A549 (cell line): ENCODE data around the gene ZSCAN5A. TPM values are rescaled to one million over a fixed set of nuclear protein-coding genes. Genes with fewer than 3 reads are reported as not detected.
"Not testable (repeated sequence)": the region's sequence is repeated elsewhere in the genome, so short reads cannot be mapped to it uniquely, and the experiment has no call there.

ENCODE experiments used
- ATAC-seq, 2 experiments: fragments of 200-7000 bp in 1 of 2; fragments of >200 bp in 1 of 2; cut with Nextera tagmentation in 1 of 2; cut with Tn5 transposase in 1 of 2; 3 replicates each; pipeline versions ENCODE4 v1.8.0 to v1.9.1; 2018 to 2020; ENCODE audit warnings: mild to moderate bottlenecking in 1 of 2, moderate library complexity in 1 of 2
- CTCF ChIA-PET: fragments of 300-600 bp; sonication (Branson Sonifier 250); formaldehyde crosslinking; extraction: SDS; loops from one replicate; lab custom pipeline; 2021; ENCODE audit warnings: antibody characterized with exemption, inconsistent platforms; lab: Yijun Ruan, JAX
- POLR2A ChIA-PET: fragments of 350-600 bp; formaldehyde crosslinking; extraction: SDS; loops from one replicate; lab custom pipeline; 2021; ENCODE audit warnings: antibody characterized with exemption, inconsistent platforms; lab: Yijun Ruan, JAX
- DNase-seq, 2 experiments: peaks; one replicate each; pipeline versions ENCODE4 v3.0.0 to v3.0.0-alpha.2; 2011 to 2016; ENCODE audit warnings: low read depth in 1 of 2, low spot score in 1 of 2
- FAIRE-seq: peaks from 2 replicates; lab custom pipeline; 2011; peaks lifted over from hg19 to GRCh38; lab: Jason Lieb, UNC
- H3K27ac ChIP-seq, 2 experiments: fragments of >200 bp; sonication (Bioruptor Twin); formaldehyde crosslinking; 3 replicates each; pipeline ENCODE4 v1.5.1; 2016 to 2017
- H3K4me1 ChIP-seq: fragments of >200 bp; sonication (Bioruptor Twin); formaldehyde crosslinking; 3 replicates; pipeline ENCODE4 v1.6.1; 2016
- H3K4me2 ChIP-seq: fragments of >200 bp; sonication (Bioruptor Twin); formaldehyde crosslinking; 3 replicates; pipeline ENCODE4 v1.6.1; 2016
- H3K4me3 ChIP-seq: fragments of >200 bp; sonication (Bioruptor Twin); formaldehyde crosslinking; 3 replicates; pipeline ENCODE4 v1.5.1; 2016
- H3K9me3 ChIP-seq: fragments of >200 bp; sonication (Bioruptor Twin); formaldehyde crosslinking; 3 replicates; pipeline ENCODE4 v1.6.1; 2016
- CBX2 ChIP-seq: fragments of 200-600 bp; sonication (generic); IDR thresholded peaks from 2 replicates; pipeline ENCODE4 v1.6.1; 2016; ENCODE audit warnings: low read depth, mild to moderate bottlenecking, borderline replicate concordance
- CEBPB ChIP-seq, 2 experiments: fragments of >200 bp in 1 of 2; sonication (Bioruptor Twin) in 1 of 2; formaldehyde crosslinking in 1 of 2; IDR thresholded peaks; 2 replicates each; pipeline ENCODE4 v1.6.1; 2012 to 2016
- FOSB ChIP-seq: fragments of 250-450 bp; sonication (Bioruptor Pico); IDR thresholded peaks from 2 replicates; pipeline ENCODE4 v1.5.0; 2020; ENCODE audit warnings: mild to moderate bottlenecking, moderate library complexity
- HDAC2 ChIP-seq: fragments of 200-600 bp; sonication (generic); IDR thresholded peaks from 2 replicates; pipeline ENCODE4 v1.6.1; 2016
- HOXB5 ChIP-seq: fragments of 250-450 bp; sonication (Bioruptor Pico); IDR thresholded peaks from 2 replicates; pipeline ENCODE4 v1.5.0; 2020; ENCODE audit warnings: mild to moderate bottlenecking, moderate library complexity
- JUNB ChIP-seq: fragments of >200 bp; sonication (Bioruptor Twin); formaldehyde crosslinking; IDR thresholded peaks from 2 replicates; pipeline ENCODE4 v1.6.1; 2016
- NFE2L2 ChIP-seq: fragments of 150-350 bp; conservative IDR thresholded peaks from 2 replicates; pipeline ENCODE4 v1.6.1; 2014; ENCODE audit warnings: low read length
- POLR2AphosphoS2 ChIP-seq: conservative IDR thresholded peaks from 2 replicates; pipeline ENCODE4 v1.6.1; 2012; ENCODE audit warnings: low read length, improper control_type of control experiment, inconsistent platforms
- RAD21 ChIP-seq, 2 experiments: fragments of >200 bp in 1 of 2; sonication (Bioruptor Twin) in 1 of 2; formaldehyde crosslinking in 1 of 2; IDR thresholded peaks in 1 of 2; conservative IDR thresholded peaks in 1 of 2; 2 replicates in 1 of 2; 3 replicates in 1 of 2; pipeline ENCODE4 v1.6.1; 2012 to 2018; ENCODE audit warnings: inconsistent platforms in 1 of 2
- RARB ChIP-seq: fragments of 250-450 bp; sonication (Bioruptor Pico); IDR thresholded peaks from 2 replicates; pipeline ENCODE4 v1.8.0; 2021; ENCODE audit warnings: mild to moderate bottlenecking, moderate library complexity
- SMC3 ChIP-seq: fragments of >200 bp; sonication (Bioruptor Twin); formaldehyde crosslinking; IDR thresholded peaks from 3 replicates; pipeline ENCODE4 v1.6.1; 2018; ENCODE audit warnings: inconsistent platforms
- SREBF2 ChIP-seq: fragments of 450-650 bp; IDR thresholded peaks from 2 replicates; pipeline ENCODE4 v1.6.1; 2014; ENCODE audit warnings: mild to moderate bottlenecking, moderate library complexity
- TFCP2L1 ChIP-seq: fragments of 250-450 bp; sonication (Bioruptor Pico); IDR thresholded peaks from 2 replicates; pipeline ENCODE4 v1.5.0; 2021; ENCODE audit warnings: mild to moderate bottlenecking
- WGBS: methylation state at CpG from one replicate; pipeline ENCODE4 v1.1.6; 2017; ENCODE audit errors: missing lambda C conversion rate; 5-methylcytosine and 5-hydroxymethylcytosine counted together
- polyA plus RNA-seq, 4 experiments: library from polyadenylated mRNA; depleted of rRNA in 3 of 4; stranded (reverse); fragments of >200 nt; fragmentation: RNase III in 1 of 4; extraction: RNeasy Plus Mini Kit Qiagen cat#74134 plus additional on column Dnase treatment in 1 of 4; gene quantifications; 2 replicates in 3 of 4; 3 replicates in 1 of 4; pipeline ENCODE4 v1.2.3, GENCODE V29; 2011 to 2017
- TF ChIP-seq, protein P1 (sequence below): IDR thresholded peaks from 2 replicates; pipeline ENCODE4 v1.6.1; 2012; ENCODE audit warnings: low read depth, borderline replicate concordance
- TF ChIP-seq, protein P2 (sequence below): fragments of >200 bp; sonication (Bioruptor Twin); formaldehyde crosslinking; IDR thresholded peaks from 2 replicates; pipeline ENCODE4 v1.6.1; 2016
- TF ChIP-seq, protein P3 (sequence below): fragments of >200 bp; sonication (Bioruptor Twin); formaldehyde crosslinking; IDR thresholded peaks from 3 replicates; pipeline ENCODE4 v1.6.1; 2016
- TF ChIP-seq, protein P4 (sequence below): fragments of >200 bp; sonication (Bioruptor Twin); formaldehyde crosslinking; IDR thresholded peaks from 3 replicates; pipeline ENCODE4 v1.5.1; 2016
- TF ChIP-seq, protein P5 (sequence below): fragments of 250-450 bp; sonication (Bioruptor Pico); IDR thresholded peaks from 2 replicates; pipeline ENCODE4 v1.5.0; 2020; ENCODE audit warnings: low read depth, mild to moderate bottlenecking, moderate library complexity

ZSCAN5A gene
- polyA plus RNA-seq, 2 of the 4 experiments (the other 2 are of a cell fraction), result 10.8 to 13.3 TPM

DNA sequence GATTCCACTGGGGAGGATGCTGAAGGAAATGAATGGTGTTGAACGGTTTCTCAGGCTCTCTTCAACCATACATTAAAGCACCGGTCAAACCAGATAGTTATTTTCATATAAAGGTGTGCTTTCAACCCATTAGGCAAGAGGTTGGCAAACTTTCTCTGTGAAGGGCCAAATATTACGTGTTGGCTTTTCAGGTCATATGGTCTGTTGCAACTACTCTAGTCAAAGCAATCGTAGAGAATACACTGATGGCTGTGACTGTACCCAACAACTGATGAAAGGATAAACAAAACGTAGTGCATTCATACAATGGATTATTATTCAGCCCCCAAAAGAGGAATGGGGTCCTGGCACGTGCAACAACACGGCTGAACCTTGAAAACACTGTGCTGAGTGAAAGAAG is 5.8 kb downstream of the ZSCAN5A start (continued):
- TF ChIP-seq, protein P1, sequence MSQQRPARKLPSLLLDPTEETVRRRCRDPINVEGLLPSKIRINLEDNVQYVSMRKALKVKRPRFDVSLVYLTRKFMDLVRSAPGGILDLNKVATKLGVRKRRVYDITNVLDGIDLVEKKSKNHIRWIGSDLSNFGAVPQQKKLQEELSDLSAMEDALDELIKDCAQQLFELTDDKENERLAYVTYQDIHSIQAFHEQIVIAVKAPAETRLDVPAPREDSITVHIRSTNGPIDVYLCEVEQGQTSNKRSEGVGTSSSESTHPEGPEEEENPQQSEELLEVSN, result no peak
- TF ChIP-seq POLR2AphosphoS2 (no peak), HOXB5 (CRISPR knock-in tag) (no peak)
- TF ChIP-seq, all 56 proteins: peak for 0

DNA sequence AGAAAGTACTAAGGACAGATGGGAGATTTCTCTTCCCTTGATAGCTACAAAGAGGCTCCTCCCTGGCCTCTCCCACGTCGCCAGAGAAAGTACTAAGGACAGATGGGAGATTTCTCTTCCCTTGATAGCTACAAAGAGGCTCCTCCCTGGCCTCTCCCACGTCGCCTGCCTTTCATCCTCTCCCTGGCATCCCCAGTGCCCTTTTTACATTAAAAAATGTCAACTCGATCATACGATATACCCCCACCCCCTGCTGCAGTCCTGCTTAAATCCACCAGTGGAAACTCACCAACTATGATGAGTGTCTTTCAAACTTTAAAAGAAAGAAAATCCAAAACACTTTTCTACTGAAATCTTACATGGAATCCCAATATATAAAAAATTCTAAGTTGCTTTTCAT is 7.6 kb downstream of the ZSCAN5A start:
- WGBS, result 96% methylated on average over 6 of the region's 6 CpGs
- DNase-seq, H3K4me2 ChIP-seq, H3K4me1 ChIP-seq, CTCF ChIA-PET, ATAC-seq, H3K27ac ChIP-seq, H3K4me3 ChIP-seq, H3K9me3 ChIP-seq, FAIRE-seq: not testable (repeated sequence)
- POLR2A ChIA-PET, result interaction anchor here (0.7 kb wide), 1 partner anchor 653 kb away, joined by 3 read pairs; no protein-coding TSS in a partner anchor

DNA sequence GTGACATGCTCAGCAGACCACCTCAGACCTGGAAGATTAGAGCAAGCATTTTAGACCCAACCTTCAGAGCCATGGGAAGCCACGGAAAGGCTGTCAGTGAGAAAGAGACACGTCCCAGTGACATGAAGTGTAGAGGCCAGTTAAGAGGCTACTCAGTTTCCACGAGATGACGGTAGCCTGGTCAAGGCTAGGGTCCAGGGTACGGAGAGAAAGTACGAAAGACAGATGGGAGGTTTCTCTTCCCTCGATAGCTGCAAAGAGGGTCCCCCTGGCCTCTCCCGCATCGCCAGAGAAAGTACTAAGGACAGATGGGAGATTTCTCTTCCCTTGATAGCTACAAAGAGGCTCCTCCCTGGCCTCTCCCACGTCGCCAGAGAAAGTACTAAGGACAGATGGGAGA is 8.6 kb downstream of the ZSCAN5A start:
- Histone ChIP-seq H3K4me1 (no peaks in the 10 kb centered on the region), H3K9me3 (peaks cover 5% of the 10 kb centered on the region; the same call in 1 of the 3 replicates), H3K27ac (no peak overlapping the region), H3K4me2 (no peak overlapping the region), H3K4me3 (no peak overlapping the region)
- ChIA-PET POLR2A (no interaction called here), CTCF (no interaction called here)
- 90% methylated on average over 11 of the region's 11 CpGs for WGBS
- no peak for DNase-seq
- no peak for FAIRE-seq
- no peak for ATAC-seq
- TF ChIP-seq FOSB (CRISPR knock-in tag) (no peak), NFE2L2 (no peak), HOXB5 (CRISPR knock-in tag) (no peak), JUNB (no peak), CEBPB (IDR thresholded peaks at IDR 0.05) (no peak), RARB (no peak), TFCP2L1 (CRISPR knock-in tag) (no peak)
- TF ChIP-seq, protein P2, sequence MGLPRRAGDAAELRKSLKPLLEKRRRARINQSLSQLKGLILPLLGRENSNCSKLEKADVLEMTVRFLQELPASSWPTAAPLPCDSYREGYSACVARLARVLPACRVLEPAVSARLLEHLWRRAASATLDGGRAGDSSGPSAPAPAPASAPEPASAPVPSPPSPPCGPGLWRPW, result no peak
- TF ChIP-seq, protein P3, sequence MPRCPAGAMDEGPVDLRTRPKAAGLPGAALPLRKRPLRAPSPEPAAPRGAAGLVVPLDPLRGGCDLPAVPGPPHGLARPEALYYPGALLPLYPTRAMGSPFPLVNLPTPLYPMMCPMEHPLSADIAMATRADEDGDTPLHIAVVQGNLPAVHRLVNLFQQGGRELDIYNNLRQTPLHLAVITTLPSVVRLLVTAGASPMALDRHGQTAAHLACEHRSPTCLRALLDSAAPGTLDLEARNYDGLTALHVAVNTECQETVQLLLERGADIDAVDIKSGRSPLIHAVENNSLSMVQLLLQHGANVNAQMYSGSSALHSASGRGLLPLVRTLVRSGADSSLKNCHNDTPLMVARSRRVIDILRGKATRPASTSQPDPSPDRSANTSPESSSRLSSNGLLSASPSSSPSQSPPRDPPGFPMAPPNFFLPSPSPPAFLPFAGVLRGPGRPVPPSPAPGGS, result no peak

DNA sequence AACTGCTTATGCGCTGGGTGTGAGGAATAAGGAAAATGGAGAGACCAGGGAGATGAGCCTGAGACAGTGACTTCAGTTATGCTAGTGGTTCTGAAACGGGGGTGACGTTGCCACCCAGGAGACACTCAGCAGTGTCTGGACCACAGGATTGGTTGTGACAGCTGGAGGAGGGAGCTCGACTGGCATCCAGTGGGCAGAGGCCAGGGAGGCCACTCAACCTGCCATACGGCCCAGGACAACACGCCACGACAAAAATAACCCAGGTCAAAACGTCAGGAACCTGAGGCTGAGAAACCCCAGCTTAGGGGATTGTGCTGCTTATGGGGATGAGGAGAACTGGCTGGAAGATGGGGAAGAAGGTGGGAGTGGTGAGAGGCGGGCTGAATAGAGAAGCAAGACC is 10.4 kb downstream of the ZSCAN5A start:
- CTCF ChIA-PET, result no interaction called here
- 83% methylated on average over 9 of the region's 9 CpGs for WGBS
- Histone ChIP-seq H3K4me1 (no peaks in the 10 kb centered on the region), H3K4me3 (no peak overlapping the region), H3K27ac (no peak overlapping the region), H3K4me2 (no peak overlapping the region), H3K9me3 (peaks cover 5% of the 10 kb centered on the region; the same call in 1 of the 3 replicates)
- POLR2A ChIA-PET, result no interaction called here
- TF ChIP-seq NFE2L2, result no peak
- TF ChIP-seq, protein P4, sequence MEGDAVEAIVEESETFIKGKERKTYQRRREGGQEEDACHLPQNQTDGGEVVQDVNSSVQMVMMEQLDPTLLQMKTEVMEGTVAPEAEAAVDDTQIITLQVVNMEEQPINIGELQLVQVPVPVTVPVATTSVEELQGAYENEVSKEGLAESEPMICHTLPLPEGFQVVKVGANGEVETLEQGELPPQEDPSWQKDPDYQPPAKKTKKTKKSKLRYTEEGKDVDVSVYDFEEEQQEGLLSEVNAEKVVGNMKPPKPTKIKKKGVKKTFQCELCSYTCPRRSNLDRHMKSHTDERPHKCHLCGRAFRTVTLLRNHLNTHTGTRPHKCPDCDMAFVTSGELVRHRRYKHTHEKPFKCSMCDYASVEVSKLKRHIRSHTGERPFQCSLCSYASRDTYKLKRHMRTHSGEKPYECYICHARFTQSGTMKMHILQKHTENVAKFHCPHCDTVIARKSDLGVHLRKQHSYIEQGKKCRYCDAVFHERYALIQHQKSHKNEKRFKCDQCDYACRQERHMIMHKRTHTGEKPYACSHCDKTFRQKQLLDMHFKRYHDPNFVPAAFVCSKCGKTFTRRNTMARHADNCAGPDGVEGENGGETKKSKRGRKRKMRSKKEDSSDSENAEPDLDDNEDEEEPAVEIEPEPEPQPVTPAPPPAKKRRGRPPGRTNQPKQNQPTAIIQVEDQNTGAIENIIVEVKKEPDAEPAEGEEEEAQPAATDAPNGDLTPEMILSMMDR, result no peak
- no peak for TF ChIP-seq SMC3
- TF ChIP-seq, protein P5, sequence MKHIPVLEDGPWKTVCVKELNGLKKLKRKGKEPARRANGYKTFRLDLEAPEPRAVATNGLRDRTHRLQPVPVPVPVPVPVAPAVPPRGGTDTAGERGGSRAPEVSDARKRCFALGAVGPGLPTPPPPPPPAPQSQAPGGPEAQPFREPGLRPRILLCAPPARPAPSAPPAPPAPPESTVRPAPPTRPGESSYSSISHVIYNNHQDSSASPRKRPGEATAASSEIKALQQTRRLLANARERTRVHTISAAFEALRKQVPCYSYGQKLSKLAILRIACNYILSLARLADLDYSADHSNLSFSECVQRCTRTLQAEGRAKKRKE (CRISPR knock-in tag), result no peak
- TF ChIP-seq CBX2, result no peak
- TF ChIP-seq SREBF2, result no peak
- TF ChIP-seq HDAC2, result no peak
- TF ChIP-seq TFCP2L1 (CRISPR knock-in tag), result no peak
- no peak for TF ChIP-seq RAD21 (conservative IDR thresholded peaks at IDR 0.05 in 1 of 2, IDR thresholded peaks at IDR 0.05 in 1 of 2)
- no peak for DNase-seq
- no peak for FAIRE-seq
- no peak for ATAC-seq
